H1 (cell line): ENCODE measurements around the gene NMNAT3. TPM values are rescaled to one million over a fixed set of nuclear protein-coding genes. Genes with fewer than 3 reads are reported as not detected.

Experiments used
- CTCF ChIA-PET: fragments of 300-600 bp; sonication (Branson Sonifier 250); formaldehyde crosslinking; loops from one replicate; lab custom pipeline; 2021; ENCODE audit not compliant: partially characterized antibody; lab: Charles Lee
- POLR2A ChIA-PET: fragments of 300-600 bp; sonication (Branson Sonifier 250); formaldehyde crosslinking; loops from one replicate; lab custom pipeline; 2021; ENCODE audit warnings: inconsistent platforms; ENCODE audit not compliant: partially characterized antibody; lab: Charles Lee
- DNase-seq, 2 experiments: peaks; one replicate each; pipeline versions ENCODE4 v3.0.0 to v3.0.0-alpha.2; 2010 to 2022; ENCODE audit warnings: low spot score in 2 of 2, low read depth in 1 of 2, mixed read lengths in 1 of 2
- FAIRE-seq: peaks from 2 replicates; lab custom pipeline; 2011; peaks lifted over from hg19 to GRCh38; lab: Jason Lieb, UNC
- H2AFZ ChIP-seq: 2 replicates; pipeline ENCODE4 v1.8.1; 2012; ENCODE audit warnings: low read length, inconsistent platforms
- H2AK5ac ChIP-seq: 2 replicates; pipeline ENCODE4 v1.6.1; 2013; ENCODE audit warnings: low read depth, low read length
- H2BK120ac ChIP-seq: replicated peaks from 2 replicates; pipeline ENCODE3; 2013; ENCODE audit warnings: low read depth, low read length, inconsistent platforms
- H2BK12ac ChIP-seq: 2 replicates; pipeline ENCODE4 v1.6.1; 2013; ENCODE audit warnings: low read depth, low read length
- H2BK15ac ChIP-seq: 2 replicates; pipeline ENCODE4 v1.6.1; 2013; ENCODE audit warnings: low read length
- H2BK20ac ChIP-seq: 2 replicates; pipeline ENCODE4 v1.6.1; 2013; ENCODE audit warnings: low read length
- H2BK5ac ChIP-seq: 2 replicates; pipeline ENCODE4 v1.6.1; 2013; ENCODE audit warnings: low read depth, low read length
- H3K14ac ChIP-seq: 2 replicates; pipeline ENCODE4 v1.6.1; 2013; ENCODE audit warnings: inconsistent platforms; ENCODE audit not compliant: insufficient read length
- H3K18ac ChIP-seq: 2 replicates; pipeline ENCODE4 v1.6.1; 2013; ENCODE audit warnings: low read length; ENCODE audit errors: extremely low read depth
- H3K23ac ChIP-seq: 2 replicates; pipeline ENCODE4 v1.6.1; 2013; ENCODE audit warnings: inconsistent platforms; ENCODE audit not compliant: insufficient read length
- H3K23me2 ChIP-seq: 2 replicates; pipeline ENCODE4 v1.6.1; 2013; ENCODE audit warnings: low read depth, low read length
- H3K27ac ChIP-seq: 2 replicates; pipeline ENCODE4 v1.6.1; 2011; ENCODE audit warnings: low read depth, low read length, inconsistent platforms
- H3K27me3 ChIP-seq, 4 experiments: replicated peaks in 1 of 4; 1 replicate in 1 of 4; 2 replicates in 3 of 4; pipeline versions ENCODE4 v1.6.1 to v1.8.1; 2011 to 2013; ENCODE audit warnings: low read length in 3 of 4, mild to moderate bottlenecking in 3 of 4, inconsistent platforms in 2 of 4, mixed read lengths in 2 of 4, moderate library complexity in 1 of 4; ENCODE audit not compliant: control insufficient read depth in 3 of 4, insufficient read depth in 3 of 4; ENCODE audit errors: extremely low read depth in 1 of 4
- H3K36me3 ChIP-seq, 4 experiments: 2 replicates each; pipeline versions ENCODE4 v1.6.1 to v1.8.1; 2011 to 2013; ENCODE audit warnings: mild to moderate bottlenecking in 4 of 4, low read length in 3 of 4, moderate library complexity in 2 of 4, control low read depth in 1 of 4, inconsistent platforms in 1 of 4; ENCODE audit not compliant: insufficient read depth in 4 of 4, control insufficient read depth in 2 of 4
- H3K4ac ChIP-seq: replicated peaks from 2 replicates; pipeline ENCODE3; 2013; ENCODE audit warnings: low read length, low read depth, mixed read lengths, inconsistent platforms; ENCODE audit not compliant: insufficient read length
- H3K4me1 ChIP-seq, 4 experiments: replicated peaks in 1 of 4; 1 replicate in 1 of 4; 2 replicates in 3 of 4; pipeline versions ENCODE4 v1.6.1 to v1.8.1; 2011 to 2013; ENCODE audit warnings: low read length in 3 of 4, inconsistent platforms in 2 of 4, mixed read lengths in 1 of 4; ENCODE audit not compliant: insufficient read depth in 4 of 4, control insufficient read depth in 3 of 4
- H3K4me2 ChIP-seq, 2 experiments: 2 replicates each; pipeline versions ENCODE4 v1.6.1 to v1.8.1; 2011 to 2013; ENCODE audit warnings: low read depth in 2 of 2, low read length in 2 of 2, control low read depth in 1 of 2, inconsistent platforms in 1 of 2, mild to moderate bottlenecking in 1 of 2; ENCODE audit not compliant: insufficient read depth in 1 of 2
- H3K4me3 ChIP-seq, 4 experiments: fragments of 200-600, 300-600 bp in 1 of 4; sonication (generic), shearing (Covaris generic), sonication (Bioruptor Twin) in 1 of 4; 2 replicates each; pipeline versions ENCODE4 v1.5.1 to v1.8.1; 2011 to 2016; ENCODE audit warnings: low read length in 4 of 4, low read depth in 3 of 4, control low read depth in 2 of 4, inconsistent platforms in 2 of 4, mild to moderate bottlenecking in 2 of 4, mixed read lengths in 1 of 4, moderate library complexity in 1 of 4; ENCODE audit not compliant: insufficient read depth in 2 of 4; ENCODE audit errors: extremely low read depth in 1 of 4
- H3K56ac ChIP-seq: replicated peaks from 2 replicates; pipeline ENCODE3; 2013; ENCODE audit warnings: low read depth, mild to moderate bottlenecking, mixed read lengths, low read length, inconsistent platforms; ENCODE audit not compliant: insufficient read length
- H3K79me1 ChIP-seq: 2 replicates; pipeline ENCODE4 v1.6.1; 2013; ENCODE audit warnings: low read depth, low read length, control low read depth
- H3K79me2 ChIP-seq, 2 experiments: 2 replicates each; pipeline versions ENCODE4 v1.6.1 to v1.8.1; 2012 to 2013; ENCODE audit warnings: low read length in 2 of 2, mild to moderate bottlenecking in 2 of 2, inconsistent platforms in 1 of 2; ENCODE audit not compliant: insufficient read depth in 2 of 2, control insufficient read depth in 1 of 2
- H3K9ac ChIP-seq, 4 experiments: replicated peaks in 1 of 4; 1 replicate in 1 of 4; 2 replicates in 3 of 4; pipeline versions ENCODE4 v1.6.1 to v1.8.1; 2011 to 2013; ENCODE audit warnings: low read depth in 3 of 4, low read length in 3 of 4, control low read depth in 2 of 4, mild to moderate bottlenecking in 2 of 4, moderate library complexity in 2 of 4, inconsistent platforms in 1 of 4; ENCODE audit errors: extremely low read depth in 1 of 4
- H3K9me3 ChIP-seq, 2 experiments: 2 replicates each; pipeline versions ENCODE4 v1.6.1 to v1.8.1; 2012 to 2013; ENCODE audit warnings: mild to moderate bottlenecking in 2 of 2, moderate library complexity in 2 of 2, control low read depth in 1 of 2, inconsistent platforms in 1 of 2, low read depth in 1 of 2, low read length in 1 of 2, mixed read lengths in 1 of 2; ENCODE audit not compliant: insufficient read depth in 2 of 2
- H4K20me1 ChIP-seq, 2 experiments: replicated peaks in 1 of 2; 2 replicates each; pipeline versions ENCODE3 to v1.8.1; 2011 to 2013; ENCODE audit warnings: inconsistent platforms in 2 of 2, low read length in 2 of 2, mild to moderate bottlenecking in 1 of 2; ENCODE audit not compliant: insufficient read depth in 2 of 2, control insufficient read depth in 1 of 2
- H4K5ac ChIP-seq: 2 replicates; pipeline ENCODE4 v1.6.1; 2013; ENCODE audit warnings: low read length, low read depth, mixed read lengths, inconsistent platforms; ENCODE audit not compliant: insufficient read length
- H4K8ac ChIP-seq: 2 replicates; pipeline ENCODE4 v1.8.0; 2013; ENCODE audit warnings: mild to moderate bottlenecking, moderate library complexity, low read length, inconsistent platforms; ENCODE audit not compliant: insufficient read depth; ENCODE audit errors: extremely low read depth
- H4K91ac ChIP-seq: replicated peaks from 2 replicates; pipeline ENCODE3; 2013; ENCODE audit warnings: low read length, mixed read lengths, inconsistent platforms; ENCODE audit not compliant: insufficient read length
- MAFK ChIP-seq: IDR thresholded peaks from 2 replicates; pipeline ENCODE4 v1.6.1; 2012; ENCODE audit warnings: low read depth, mild to moderate bottlenecking, improper control_type of control experiment, low read length
- RBBP5 ChIP-seq: IDR thresholded peaks from 2 replicates; pipeline ENCODE4 v1.7.1; 2012; ENCODE audit warnings: low read depth, mild to moderate bottlenecking, inconsistent platforms, low read length, moderate library complexity, borderline replicate concordance
- RNF2 ChIP-seq: fragments of 200-900, 300-1000 bp; sonication (generic); IDR thresholded peaks from 2 replicates; pipeline ENCODE4 v1.7.1; 2016; ENCODE audit warnings: borderline replicate concordance, low read depth, mild to moderate bottlenecking, antibody characterized with exemption, low read length; ENCODE audit not compliant: poor library complexity, severe bottlenecking; ENCODE audit errors: missing control alignments
- RXRA ChIP-seq: IDR thresholded peaks from 2 replicates; pipeline ENCODE4 v1.6.1; 2011; ENCODE audit warnings: low read depth, mild to moderate bottlenecking, low read length, moderate library complexity; ENCODE audit not compliant: insufficient read depth
- WGBS, 2 experiments: shearing (Covaris generic) in 1 of 2; methylation state at CpG; one replicate each; pipeline versions ENCODE4 v1.1.6 to v1.1.7; 2013 to 2015; ENCODE audit warnings: low lambda C conversion rate in 2 of 2, mixed read lengths in 2 of 2, inconsistent platforms in 1 of 2, low coverage in 1 of 2, missing lambda C conversion rate in 1 of 2; ENCODE audit not compliant: insufficient replicate concordance in 2 of 2, insufficient coverage in 1 of 2, insufficient read length in 1 of 2; ENCODE audit errors: extremely low coverage in 1 of 2, missing lambda C conversion rate in 1 of 2; 5-methylcytosine and 5-hydroxymethylcytosine counted together
- polyA plus RNA-seq, 7 experiments: library from polyadenylated mRNA; depleted of rRNA in 3 of 7; stranded (reverse) in 5 of 7; unstranded in 2 of 7; fragments of >200 nt in 5 of 7; fragments of 200-250 nt in 2 of 7; gene quantifications; 1 replicate in 5 of 7; 2 replicates in 1 of 7; 4 replicates in 1 of 7; pipeline versions ENCODE4 v1.2.1 to v1.2.3, GENCODE V29; 2011 to 2013; ENCODE audit warnings: missing spikeins in 2 of 7, mixed read lengths in 2 of 7
- total RNA-seq: library from RNA; stranded (reverse); fragmentation: NEBNext Ultra II Directional; extraction: Animal tissue kit (Norgen Biotek cat#: 25700); gene quantifications from 2 replicates; pipeline ENCODE4 v1.2.1, GENCODE V29; 2021
- TF ChIP-seq, protein P1 (sequence below): IDR thresholded peaks from 2 replicates; pipeline ENCODE4 v1.6.1; 2012; ENCODE audit warnings: low read length, inconsistent platforms

The NMNAT3 gene
- total and polyA plus RNA-seq, 2 of the 8 experiments (the other 6 are each of a cell fraction or from before 2014, with no cell fraction given), result 4.2 to 4.3 TPM

DNA sequence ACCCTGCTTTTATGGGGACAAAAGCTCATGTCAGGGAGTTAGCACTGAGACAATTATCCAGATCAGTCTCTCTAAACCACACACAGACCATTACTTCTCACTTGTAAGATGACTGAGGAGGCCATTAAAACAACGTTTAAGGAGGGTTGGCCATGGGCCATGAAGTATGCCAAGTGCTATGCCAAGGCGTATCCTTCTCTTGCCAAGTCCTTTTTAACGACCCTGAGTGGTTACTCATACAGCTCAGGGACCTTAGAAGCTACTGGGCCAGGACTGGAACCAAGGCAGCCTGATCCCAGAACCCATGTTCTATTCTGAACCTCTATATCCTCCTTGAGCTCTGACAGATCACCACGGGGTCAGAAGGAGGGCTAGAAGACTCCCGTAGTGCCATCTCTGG lies 50.0 kb downstream of the NMNAT3 start:
- Histone ChIP-seq H3K9me3 (no peaks in the 10 kb centered on the region), H2BK20ac (no peak overlapping the region), H2BK12ac (no peak overlapping the region), H4K20me1 (no peaks in the 10 kb centered on the region), H2BK120ac (no peak overlapping the region), H3K79me1 (no peaks in the 10 kb centered on the region), H3K4ac (no peak overlapping the region), H3K4me1 (peaks cover 0 to 4% (median 2%) of the 10 kb centered on the region in 4 experiments; a peak in 2 of 7 replicates), H3K4me2 (no peak overlapping the region), H3K18ac (no peak overlapping the region), H2BK5ac (no peak overlapping the region), H4K91ac (no peak overlapping the region), H3K23ac (no peak overlapping the region), H3K14ac (no peak overlapping the region), H3K27me3 (no peaks in the 10 kb centered on the region), H3K23me2 (0 out of 2 replicates have a peak, but pooled peaks cover 1% of the 10 kb centered on the region), H3K9ac (no peak overlapping the region), H4K8ac (no peak overlapping the region), H2AFZ (no peak overlapping the region), H2BK15ac (no peak overlapping the region), H3K36me3 (no peaks in the 10 kb centered on the region), H2AK5ac (no peak overlapping the region), H3K56ac (no peak overlapping the region), H3K79me2 (no peaks in the 10 kb centered on the region), H3K27ac (no peak overlapping the region), H4K5ac (no peak overlapping the region), H3K4me3 (no peak overlapping the region)
- FAIRE-seq, result no peak
- no peak for DNase-seq
- TF ChIP-seq, protein P1, sequence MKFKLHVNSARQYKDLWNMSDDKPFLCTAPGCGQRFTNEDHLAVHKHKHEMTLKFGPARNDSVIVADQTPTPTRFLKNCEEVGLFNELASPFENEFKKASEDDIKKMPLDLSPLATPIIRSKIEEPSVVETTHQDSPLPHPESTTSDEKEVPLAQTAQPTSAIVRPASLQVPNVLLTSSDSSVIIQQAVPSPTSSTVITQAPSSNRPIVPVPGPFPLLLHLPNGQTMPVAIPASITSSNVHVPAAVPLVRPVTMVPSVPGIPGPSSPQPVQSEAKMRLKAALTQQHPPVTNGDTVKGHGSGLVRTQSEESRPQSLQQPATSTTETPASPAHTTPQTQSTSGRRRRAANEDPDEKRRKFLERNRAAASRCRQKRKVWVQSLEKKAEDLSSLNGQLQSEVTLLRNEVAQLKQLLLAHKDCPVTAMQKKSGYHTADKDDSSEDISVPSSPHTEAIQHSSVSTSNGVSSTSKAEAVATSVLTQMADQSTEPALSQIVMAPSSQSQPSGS, result no peak
- TF ChIP-seq RNF2 (no peak), RXRA (no peak), RBBP5 (no peak), MAFK (no peak)
- WGBS, 2 experiments, result 95% methylated on average over 5 of the region's 5 CpGs; no CpG with 5 or more reads in 1 of the 2 experiments
- POLR2A ChIA-PET, result no interaction called here
- CTCF ChIA-PET, result interaction anchor here (0.7 to 1.3 kb wide), 5 partner anchors 13 to 924 kb away, joined by 3 to 4 read pairs (median 3); no protein-coding TSS in a partner anchor
